DOHH2 (cell line): ENCODE data around the gene VSX1.

Source experiments
- H3F3A ChIP-seq: fragments of 200-600 bp; sonication (generic), shearing (Covaris generic); 2 replicates; pipeline ENCODE4 v1.6.0; 2016; ENCODE audit warnings: antibody characterized with exemption, mild to moderate bottlenecking; ENCODE audit not compliant: control insufficient read depth, insufficient read depth
- H3K27ac ChIP-seq: fragments of 200-600 bp; sonication (generic); 2 replicates; pipeline ENCODE4 v1.5.1; 2014; ENCODE audit warnings: low read depth, mild to moderate bottlenecking, low read length, moderate library complexity
- H3K27me3 ChIP-seq: fragments of 200-600 bp; sonication (generic); 2 replicates; pipeline ENCODE4 v1.6.1; 2014; ENCODE audit warnings: mild to moderate bottlenecking, low read length, mixed read lengths; ENCODE audit not compliant: control insufficient read depth
- H3K36me3 ChIP-seq: fragments of 200-600 bp; sonication (generic); 2 replicates; pipeline ENCODE4 v1.6.1; 2014; ENCODE audit warnings: mild to moderate bottlenecking, low read length, moderate library complexity, mixed read lengths; ENCODE audit not compliant: control insufficient read depth
- H3K4me1 ChIP-seq: fragments of 200-600 bp; sonication (generic); 2 replicates; pipeline ENCODE4 v1.6.1; 2014; ENCODE audit warnings: mild to moderate bottlenecking, low read length, mixed read lengths; ENCODE audit not compliant: control insufficient read depth
- H3K4me2 ChIP-seq: fragments of 200-600 bp; sonication (generic); 2 replicates; pipeline ENCODE4 v1.6.0; 2014; ENCODE audit warnings: mild to moderate bottlenecking, low read length, moderate library complexity
- H3K4me3 ChIP-seq: fragments of 200-600 bp; sonication (generic); 2 replicates; pipeline ENCODE4 v1.5.1; 2014; ENCODE audit warnings: mild to moderate bottlenecking, low read length, mixed read lengths
- H3K79me2 ChIP-seq: fragments of 200-600 bp; sonication (generic); 2 replicates; pipeline ENCODE4 v1.6.1; 2014; ENCODE audit warnings: mild to moderate bottlenecking, low read length, mixed read lengths; ENCODE audit not compliant: control insufficient read depth
- H3K9me2 ChIP-seq: fragments of 200-600 bp; sonication (generic); replicated peaks from 2 replicates; pipeline ENCODE4 v1.6.1; 2014; ENCODE audit warnings: mild to moderate bottlenecking, low read length, mixed read lengths; ENCODE audit not compliant: control insufficient read depth
- H3K9me3 ChIP-seq: fragments of 200-600 bp; sonication (generic); 2 replicates; pipeline ENCODE4 v1.6.1; 2014; ENCODE audit warnings: antibody characterized with exemption, low read length, mixed read lengths; ENCODE audit not compliant: control insufficient read depth, insufficient read depth
- H4K20me1 ChIP-seq: fragments of 200-600 bp; sonication (generic); 2 replicates; pipeline ENCODE4 v1.6.0; 2014; ENCODE audit warnings: low read depth, mild to moderate bottlenecking, antibody characterized with exemption, low read length, moderate library complexity; ENCODE audit not compliant: control insufficient read depth, insufficient read depth
- CTCF ChIP-seq: fragments of 200-600 bp; sonication (generic); IDR thresholded peaks from one replicate; pipeline ENCODE4 v1.5.1; 2014; ENCODE audit warnings: antibody characterized with exemption, mild to moderate bottlenecking, low read depth, low read length; ENCODE audit not compliant: poor library complexity, severe bottlenecking
- EZH2phosphoT487 ChIP-seq: fragments of 200-600 bp; sonication (generic); IDR thresholded peaks from 2 replicates; pipeline ENCODE4 v1.6.1; 2017; ENCODE audit warnings: borderline replicate concordance, mild to moderate bottlenecking, antibody characterized with exemption, low read length, moderate library complexity, mixed read lengths

Gene VSX1

GRCh38 chr20:25127761-25128537 is 46.0 kb upstream of the VSX1 start:
- Histone ChIP-seq H3K9me3 (no peaks in the 10 kb centered on the region), H3K79me2 (no peaks in the 10 kb centered on the region), H3K36me3 (no peaks in the 10 kb centered on the region), H3K27ac (no peak overlapping the region), H3K4me2 (no peak overlapping the region), H3F3A (no peaks in the 10 kb centered on the region), H3K27me3 (peaks cover 9% of the 10 kb centered on the region; the same call in 1 of the 2 replicates), H4K20me1 (no peaks in the 10 kb centered on the region), H3K4me1 (no peaks in the 10 kb centered on the region), H3K9me2 (no peaks in the 10 kb centered on the region), H3K4me3 (no peak overlapping the region)
- TF ChIP-seq CTCF: no peak
- TF ChIP-seq EZH2phosphoT487: no peak

DNA sequence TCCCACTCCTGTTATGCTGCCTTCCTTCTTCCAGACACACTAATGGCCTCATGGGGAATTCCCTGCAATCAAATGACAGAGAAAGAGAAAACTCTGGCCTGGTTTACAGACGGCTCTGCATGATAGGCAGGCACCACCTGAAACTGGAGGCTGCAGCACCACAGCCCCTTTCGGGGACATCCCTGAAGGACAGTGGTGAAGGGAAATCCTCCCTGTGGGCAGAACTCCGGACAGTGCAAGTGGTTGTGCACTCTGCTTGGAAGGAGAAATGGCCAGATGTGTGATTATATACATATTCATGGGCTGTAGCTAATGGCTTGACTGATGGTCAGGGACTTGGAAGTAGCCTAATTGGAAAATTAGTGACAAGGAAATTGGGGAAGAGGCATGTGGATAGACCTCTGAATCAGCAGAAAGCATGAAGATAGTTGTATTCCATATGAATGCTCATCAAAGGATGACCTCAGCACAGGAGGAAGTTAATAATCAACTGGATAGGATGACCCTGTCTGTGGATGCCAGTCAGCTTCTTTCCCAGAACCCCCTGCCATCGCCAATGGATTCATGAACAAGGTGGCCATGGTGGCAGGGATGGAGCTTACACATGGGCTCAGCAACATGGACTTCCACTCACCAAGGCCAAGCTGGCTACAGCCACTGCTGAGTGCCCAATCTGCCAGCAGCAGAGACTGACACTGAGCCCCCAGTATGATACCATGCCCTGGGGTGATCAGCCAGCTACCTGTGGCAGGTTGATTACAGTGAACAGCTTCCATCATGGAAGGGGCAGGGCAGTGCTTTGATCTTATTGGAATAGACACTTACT is 44.5 kb upstream of the VSX1 start:
- Histone ChIP-seq H3K4me1 (no peaks in the 10 kb centered on the region), H3K4me2 (no peak overlapping the region), H4K20me1 (no peaks in the 10 kb centered on the region), H3K27ac (no peak overlapping the region), H3K36me3 (no peaks in the 10 kb centered on the region), H3K27me3 (peaks cover 14% of the 10 kb centered on the region; the same call in 1 of the 2 replicates), H3F3A (no peaks in the 10 kb centered on the region), H3K4me3 (no peak overlapping the region), H3K9me2 (no peaks in the 10 kb centered on the region), H3K79me2 (no peaks in the 10 kb centered on the region), H3K9me3 (no peaks in the 10 kb centered on the region)
- no peak for TF ChIP-seq EZH2phosphoT487
- TF ChIP-seq CTCF: no peak

GRCh38 chr20:25125636-25126035 is 43.7 kb upstream of the VSX1 start:
- no peaks in the 10 kb centered on the region for H4K20me1 ChIP-seq
- H3K27ac ChIP-seq: no peak overlapping the region
- no peaks in the 10 kb centered on the region for H3K9me2 ChIP-seq
- H3K79me2 ChIP-seq: no peaks in the 10 kb centered on the region
- no peaks in the 10 kb centered on the region for H3K4me1 ChIP-seq
- peaks cover 16% of the 10 kb centered on the region; the same call in 1 of the 2 replicates for H3K27me3 ChIP-seq
- no peak for TF ChIP-seq EZH2phosphoT487
- no peak for TF ChIP-seq CTCF
- H3K9me3 ChIP-seq: no peaks in the 10 kb centered on the region
- H3K36me3 ChIP-seq: no peaks in the 10 kb centered on the region
- no peaks in the 10 kb centered on the region for H3F3A ChIP-seq
- no peak overlapping the region for H3K4me2 ChIP-seq
- no peak overlapping the region for H3K4me3 ChIP-seq
